C4-2B (cell line): ENCODE measurements around the gene EZH1.
"Not testable (repeated sequence)": the region's sequence is repeated elsewhere in the genome, so short reads cannot be mapped to it uniquely, and the experiment has no call there.

ENCODE experiments used
- H3K27ac ChIP-seq: fragments of 450-650 bp; 2 replicates; pipeline ENCODE4 v1.5.1; 2017
- ZFX ChIP-seq: fragments of 450-650 bp; IDR thresholded peaks from 2 replicates; pipeline ENCODE4 v1.6.1; 2017
- TF ChIP-seq, protein P1 (sequence below): fragments of 450-650 bp; conservative IDR thresholded peaks from 2 replicates; pipeline ENCODE4 v1.5.1; 2017; ENCODE audit warnings: mild to moderate bottlenecking

The EZH1 gene

DNA sequence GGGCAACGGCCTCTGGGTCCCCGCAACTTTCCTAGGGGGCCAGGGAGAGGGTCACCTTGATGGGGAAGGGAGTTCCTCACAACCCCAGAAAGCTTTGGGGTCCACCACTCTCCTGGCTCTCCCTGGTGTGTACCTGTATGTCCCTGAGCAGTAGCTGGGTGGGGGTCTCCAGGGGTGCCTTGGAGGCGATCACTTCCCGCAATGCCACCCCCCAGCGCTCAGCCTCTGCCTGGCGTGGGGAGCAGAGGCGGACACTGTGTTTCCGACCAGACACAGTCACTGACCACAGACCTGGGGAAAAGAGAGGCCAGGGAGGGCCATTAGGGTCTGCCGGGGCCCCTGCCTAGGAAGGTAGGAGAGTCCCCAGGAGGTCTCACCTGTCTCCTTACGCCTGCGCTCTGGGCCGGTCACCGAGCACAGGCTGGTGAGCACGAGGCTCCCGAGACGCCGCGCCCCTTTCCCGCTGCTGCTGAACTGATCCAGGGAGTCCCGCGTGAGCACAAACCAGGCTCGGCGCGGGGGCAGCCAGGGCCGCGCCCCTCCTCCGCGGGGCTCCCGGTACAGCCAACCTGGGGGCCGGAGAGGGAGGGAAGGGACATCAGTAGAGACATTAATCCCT, 71.5 kb downstream of the EZH1 start:
- no peak overlapping the region for H3K27ac ChIP-seq
- TF ChIP-seq, protein P1, sequence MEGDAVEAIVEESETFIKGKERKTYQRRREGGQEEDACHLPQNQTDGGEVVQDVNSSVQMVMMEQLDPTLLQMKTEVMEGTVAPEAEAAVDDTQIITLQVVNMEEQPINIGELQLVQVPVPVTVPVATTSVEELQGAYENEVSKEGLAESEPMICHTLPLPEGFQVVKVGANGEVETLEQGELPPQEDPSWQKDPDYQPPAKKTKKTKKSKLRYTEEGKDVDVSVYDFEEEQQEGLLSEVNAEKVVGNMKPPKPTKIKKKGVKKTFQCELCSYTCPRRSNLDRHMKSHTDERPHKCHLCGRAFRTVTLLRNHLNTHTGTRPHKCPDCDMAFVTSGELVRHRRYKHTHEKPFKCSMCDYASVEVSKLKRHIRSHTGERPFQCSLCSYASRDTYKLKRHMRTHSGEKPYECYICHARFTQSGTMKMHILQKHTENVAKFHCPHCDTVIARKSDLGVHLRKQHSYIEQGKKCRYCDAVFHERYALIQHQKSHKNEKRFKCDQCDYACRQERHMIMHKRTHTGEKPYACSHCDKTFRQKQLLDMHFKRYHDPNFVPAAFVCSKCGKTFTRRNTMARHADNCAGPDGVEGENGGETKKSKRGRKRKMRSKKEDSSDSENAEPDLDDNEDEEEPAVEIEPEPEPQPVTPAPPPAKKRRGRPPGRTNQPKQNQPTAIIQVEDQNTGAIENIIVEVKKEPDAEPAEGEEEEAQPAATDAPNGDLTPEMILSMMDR, result no peak
- no peak for TF ChIP-seq ZFX

DNA sequence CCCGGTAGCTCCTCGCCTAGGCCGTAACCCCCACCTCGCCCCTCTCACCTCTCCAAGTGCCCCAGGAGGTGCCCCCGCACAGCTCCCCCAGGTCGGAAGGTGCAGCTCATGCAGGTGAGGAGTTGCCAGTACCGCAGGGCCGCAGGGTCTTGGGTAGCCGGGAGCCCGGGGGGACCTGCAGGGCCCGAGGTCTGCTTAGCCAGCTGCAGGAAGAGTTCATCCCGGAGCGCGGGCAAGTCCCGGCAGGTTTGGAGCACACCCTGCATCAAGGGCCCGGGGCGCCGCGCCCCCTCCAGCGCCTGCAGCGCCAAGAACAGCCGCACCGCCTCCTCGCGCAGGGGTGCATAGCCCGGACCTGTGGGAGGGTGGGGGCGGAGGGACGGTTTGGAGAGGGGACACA, 72.8 kb downstream of the EZH1 start:
- H3K27ac ChIP-seq, result no peak overlapping the region
- TF ChIP-seq ZFX, result no peak
- TF ChIP-seq, protein P1, result no peak

DNA sequence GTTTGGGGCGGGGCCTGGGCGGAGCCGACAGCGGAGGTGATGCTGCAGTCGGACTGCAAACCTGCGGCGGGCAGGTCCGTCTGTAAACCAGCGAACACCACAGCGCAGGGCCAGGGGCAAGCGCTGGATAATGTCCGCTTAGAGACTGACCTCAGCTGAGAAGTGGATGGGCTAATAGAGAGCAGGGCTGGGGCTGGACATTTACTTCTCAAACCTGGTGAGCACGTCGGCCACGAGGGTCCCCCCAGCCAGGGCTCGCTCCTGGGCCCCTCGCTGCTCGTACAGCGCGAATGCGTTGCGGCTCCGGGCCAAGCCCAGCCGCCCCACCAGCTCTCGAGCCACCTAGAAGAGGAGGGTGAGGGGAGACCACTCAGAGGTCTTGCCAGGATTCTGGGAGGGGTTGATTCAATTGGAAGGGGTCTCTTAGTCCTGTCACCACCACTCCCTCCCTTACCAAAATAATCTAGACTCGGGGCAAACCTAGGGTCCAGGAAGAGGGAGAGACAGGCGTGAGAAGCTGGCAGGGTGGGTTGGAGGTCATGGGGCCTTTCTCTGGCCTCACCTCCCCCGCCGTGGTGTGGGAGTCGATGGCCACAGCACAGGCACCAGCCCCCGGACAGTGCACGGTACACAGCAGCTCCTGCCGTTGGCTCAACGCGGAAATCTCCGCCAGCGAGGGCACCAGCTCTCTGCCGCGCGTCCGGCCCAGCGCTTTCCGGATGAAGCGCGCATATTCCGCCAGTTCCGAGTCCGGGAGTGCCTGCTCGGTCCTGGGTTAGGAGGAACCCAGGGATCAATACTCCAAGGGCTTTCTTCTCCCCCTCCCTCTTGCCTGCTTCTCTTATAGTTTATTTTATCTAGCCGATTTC, 73.8 kb downstream of the EZH1 start:
- no peak overlapping the region for H3K27ac ChIP-seq
- TF ChIP-seq ZFX, result no peak
- TF ChIP-seq, protein P1, result no peak

DNA sequence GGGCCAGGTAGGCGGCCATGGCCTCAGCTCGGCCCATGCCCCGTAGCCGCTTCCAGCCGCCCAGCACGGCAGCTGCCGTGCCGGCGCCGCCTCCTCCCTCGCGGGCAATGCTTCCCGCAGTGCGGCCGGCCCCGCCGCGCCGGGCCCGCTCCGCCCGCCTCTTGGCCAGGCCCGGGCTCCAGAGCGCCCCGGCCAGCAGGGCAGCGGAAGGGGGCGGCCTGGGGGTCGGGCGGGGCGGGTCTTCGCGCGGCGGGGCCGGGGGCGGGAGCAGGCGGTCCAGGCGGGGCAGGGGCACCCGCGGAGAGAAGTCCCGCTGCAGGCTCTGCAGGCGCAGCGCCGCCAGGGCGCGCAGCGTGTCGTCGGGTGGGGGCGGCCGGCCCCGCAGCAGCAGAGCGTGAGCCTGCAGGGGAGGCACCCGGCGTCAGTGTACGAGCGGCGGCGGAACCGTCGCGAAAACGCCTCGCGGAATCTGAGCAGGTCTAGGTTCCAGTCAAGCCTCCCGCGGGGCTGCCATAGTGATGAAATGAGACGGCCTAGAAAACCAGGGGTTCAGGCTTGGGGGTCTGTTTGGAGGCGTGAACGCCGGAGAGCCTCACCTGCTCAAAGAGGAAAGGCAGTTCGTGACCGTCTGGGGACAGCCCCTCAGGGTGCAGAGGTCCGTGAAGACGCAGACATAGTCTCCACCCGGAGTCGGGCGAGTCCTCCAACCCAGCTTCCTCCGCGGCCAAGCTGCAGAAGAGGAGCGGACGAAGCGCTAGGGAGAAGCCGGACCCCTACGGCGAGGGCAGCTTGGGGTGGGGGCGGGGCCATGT, 74.7 kb downstream of the EZH1 start:
- TF ChIP-seq, protein P1, result no peak
- no peak for TF ChIP-seq ZFX
- no peak overlapping the region for H3K27ac ChIP-seq

DNA sequence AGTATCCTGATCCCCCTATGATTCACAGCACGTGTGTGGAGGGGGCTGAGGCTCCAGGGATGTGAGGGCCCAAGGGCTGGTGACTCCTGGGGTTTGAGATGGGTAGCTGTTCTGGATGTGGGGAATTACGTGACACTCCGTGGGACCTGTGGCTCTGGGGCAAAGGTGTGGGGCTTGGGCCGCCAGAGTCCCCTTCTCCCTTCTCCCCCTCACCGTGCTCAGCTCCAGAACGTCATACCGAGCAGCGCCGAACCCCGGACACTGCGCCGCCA, 75.2 kb downstream of the EZH1 start:
- H3K27ac ChIP-seq, result peak overlapping the region; percentile 54
- TF ChIP-seq, protein P1, result no peak
- TF ChIP-seq ZFX, result no peak

DNA sequence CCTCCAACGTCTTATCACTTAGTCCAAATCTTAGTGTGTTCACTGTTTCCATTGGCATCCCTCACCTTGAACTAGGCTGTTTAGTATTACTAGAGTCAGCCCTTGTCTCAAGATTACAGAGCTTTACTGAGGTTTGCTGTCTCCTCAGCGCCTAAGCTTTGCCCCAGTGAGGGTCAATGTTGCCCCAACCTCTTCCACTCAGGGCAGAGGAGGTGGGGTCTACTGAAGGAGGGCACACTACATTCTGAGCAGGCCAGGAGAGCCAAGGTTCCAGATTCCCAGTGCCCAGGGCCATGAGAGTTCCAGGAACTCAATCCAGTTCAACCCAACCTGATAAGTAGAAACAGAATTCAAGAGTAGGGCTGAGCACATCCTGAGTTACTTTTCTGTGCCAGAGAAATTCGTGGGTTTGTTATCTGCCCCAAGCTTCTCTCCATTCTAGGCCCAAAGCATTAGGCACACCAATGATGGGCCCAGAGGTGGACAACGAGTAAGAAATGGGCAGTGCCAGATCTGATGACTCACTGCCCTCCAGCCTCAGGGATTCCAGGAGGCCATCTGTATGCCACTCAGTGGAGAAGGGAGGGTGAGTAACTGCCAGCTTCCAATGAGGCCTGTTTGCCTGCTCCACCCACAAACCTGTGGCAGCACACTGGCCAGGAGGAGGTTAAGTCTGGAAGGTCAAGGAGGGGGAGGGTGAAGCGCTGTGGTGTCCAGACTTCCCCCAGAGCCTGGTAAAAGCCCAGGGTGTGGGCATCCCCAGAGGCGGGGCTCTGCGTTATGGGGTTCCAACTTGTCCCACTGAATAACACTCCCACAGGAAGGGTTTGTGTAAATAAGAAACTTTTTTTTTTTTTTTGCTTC, 77.5 kb downstream of the EZH1 start:
- H3K27ac ChIP-seq, result peak overlapping the region; percentile 54
- peak; percentile 20; the same call in 1 of the 2 replicates for TF ChIP-seq ZFX
- TF ChIP-seq, protein P1, result no peak

DNA sequence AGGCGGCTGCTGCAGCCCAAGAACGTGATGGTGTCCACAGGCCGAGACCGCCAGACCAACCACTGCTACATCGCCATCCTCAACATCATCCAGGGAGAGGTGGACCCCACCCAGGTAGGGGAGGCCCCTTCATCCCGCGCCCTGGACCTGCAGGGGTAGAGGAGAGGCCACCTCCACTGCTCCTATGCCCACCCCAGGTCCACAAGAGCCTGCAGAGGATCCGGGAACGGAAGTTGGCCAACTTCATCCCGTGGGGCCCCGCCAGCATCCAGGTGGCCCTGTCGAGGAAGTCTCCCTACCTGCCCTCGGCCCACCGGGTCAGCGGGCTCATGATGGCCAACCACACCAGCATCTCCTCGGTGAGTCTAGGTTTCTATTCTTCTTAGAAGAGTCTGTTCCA, 78.7 kb downstream of the EZH1 start:
- H3K27ac ChIP-seq, result not testable (repeated sequence)
